DND-41 (cell line): Measurements from ENCODE around the gene MFSD8.

Source experiments
- ATAC-seq: fragments of 200-7000 bp; cut with Tn5 transposase; 3 replicates; pipeline ENCODE4 v1.9.1; 2021; ENCODE audit warnings: low read depth; ENCODE audit not compliant: insufficient read depth
- DNase-seq: peaks from one replicate; pipeline ENCODE4 v3.0.0-alpha.2; 2020
- H2AFZ ChIP-seq: 2 replicates; pipeline ENCODE4 v1.6.0; 2012; ENCODE audit warnings: low read depth, low read length
- H3K27ac ChIP-seq: 2 replicates; pipeline ENCODE4 v1.5.1; 2012; ENCODE audit warnings: low read length, inconsistent platforms
- H3K27me3 ChIP-seq: fragments of 200-600 bp; sonication (generic); 2 replicates; pipeline ENCODE4 v1.6.0; 2012; ENCODE audit warnings: low read length, mild to moderate bottlenecking, inconsistent platforms; ENCODE audit not compliant: insufficient read depth, poor library complexity
- H3K36me3 ChIP-seq: 2 replicates; pipeline ENCODE4 v1.5.1; 2012; ENCODE audit warnings: low read length, inconsistent platforms; ENCODE audit not compliant: insufficient read depth
- H3K4me1 ChIP-seq: 2 replicates; pipeline ENCODE4 v1.5.1; 2012; ENCODE audit warnings: mild to moderate bottlenecking, low read length; ENCODE audit not compliant: insufficient read depth
- H3K4me2 ChIP-seq: 2 replicates; pipeline ENCODE4 v1.6.0; 2012; ENCODE audit warnings: mild to moderate bottlenecking, moderate library complexity, low read length, inconsistent platforms; ENCODE audit not compliant: insufficient read depth
- H3K4me3 ChIP-seq, 2 experiments: fragments of 200-600 bp in 1 of 2; shearing (Covaris generic) in 1 of 2; 2 replicates each; pipeline ENCODE4 v1.5.1; 2012 to 2016; ENCODE audit warnings: inconsistent platforms in 2 of 2, low read length in 2 of 2, mild to moderate bottlenecking in 2 of 2, low read depth in 1 of 2, moderate library complexity in 1 of 2
- H3K79me2 ChIP-seq: 2 replicates; pipeline ENCODE4 v1.6.0; 2012; ENCODE audit warnings: low read length, inconsistent platforms; ENCODE audit not compliant: insufficient read depth
- H3K9ac ChIP-seq: 2 replicates; pipeline ENCODE4 v1.6.0; 2012; ENCODE audit warnings: low read depth, mild to moderate bottlenecking, inconsistent platforms, low read length, moderate library complexity
- H3K9me3 ChIP-seq: 2 replicates; pipeline ENCODE4 v1.5.1; 2012; ENCODE audit warnings: low read length, moderate library complexity, mild to moderate bottlenecking, inconsistent platforms; ENCODE audit not compliant: insufficient read depth, severe bottlenecking
- H4K20me1 ChIP-seq: 2 replicates; pipeline ENCODE4 v1.6.0; 2012; ENCODE audit warnings: low read length; ENCODE audit not compliant: insufficient read depth
- EZH2 ChIP-seq: IDR thresholded peaks from 3 replicates; pipeline ENCODE4 v1.6.1; 2012; ENCODE audit warnings: borderline replicate concordance, low read depth, mild to moderate bottlenecking, moderate library complexity, low read length, inconsistent platforms; ENCODE audit not compliant: severe bottlenecking
- TF ChIP-seq, protein P1 (sequence below): IDR thresholded peaks from 2 replicates; pipeline ENCODE4 v1.5.1; 2012; ENCODE audit warnings: borderline replicate concordance, low read length, moderate library complexity, mild to moderate bottlenecking; ENCODE audit not compliant: poor library complexity, severe bottlenecking; ENCODE audit errors: extremely low read depth

The MFSD8 gene

GRCh38 chr4:127896528-127896927 is 68.4 kb downstream of the MFSD8 start:
- no peak overlapping the region for H2AFZ ChIP-seq

GRCh38 chr4:127896069-127896468 is 68.9 kb downstream of the MFSD8 start:
- no peaks in the 10 kb centered on the region for H3K27me3 ChIP-seq
- peaks cover 3% of the 10 kb centered on the region; the same call in 1 of the 2 replicates for H3K79me2 ChIP-seq
- H2AFZ ChIP-seq = no peak overlapping the region
- no peaks in the 10 kb centered on the region for H4K20me1 ChIP-seq
- no peak overlapping the region for H3K4me2 ChIP-seq
- no peak overlapping the region for H3K4me3 ChIP-seq
- ATAC-seq (no peak), DNase-seq (no peak)
- H3K36me3 ChIP-seq = peaks cover 84% of the 10 kb centered on the region
- TF ChIP-seq, protein P1, sequence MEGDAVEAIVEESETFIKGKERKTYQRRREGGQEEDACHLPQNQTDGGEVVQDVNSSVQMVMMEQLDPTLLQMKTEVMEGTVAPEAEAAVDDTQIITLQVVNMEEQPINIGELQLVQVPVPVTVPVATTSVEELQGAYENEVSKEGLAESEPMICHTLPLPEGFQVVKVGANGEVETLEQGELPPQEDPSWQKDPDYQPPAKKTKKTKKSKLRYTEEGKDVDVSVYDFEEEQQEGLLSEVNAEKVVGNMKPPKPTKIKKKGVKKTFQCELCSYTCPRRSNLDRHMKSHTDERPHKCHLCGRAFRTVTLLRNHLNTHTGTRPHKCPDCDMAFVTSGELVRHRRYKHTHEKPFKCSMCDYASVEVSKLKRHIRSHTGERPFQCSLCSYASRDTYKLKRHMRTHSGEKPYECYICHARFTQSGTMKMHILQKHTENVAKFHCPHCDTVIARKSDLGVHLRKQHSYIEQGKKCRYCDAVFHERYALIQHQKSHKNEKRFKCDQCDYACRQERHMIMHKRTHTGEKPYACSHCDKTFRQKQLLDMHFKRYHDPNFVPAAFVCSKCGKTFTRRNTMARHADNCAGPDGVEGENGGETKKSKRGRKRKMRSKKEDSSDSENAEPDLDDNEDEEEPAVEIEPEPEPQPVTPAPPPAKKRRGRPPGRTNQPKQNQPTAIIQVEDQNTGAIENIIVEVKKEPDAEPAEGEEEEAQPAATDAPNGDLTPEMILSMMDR = no peak
- no peak for TF ChIP-seq EZH2
- H3K4me1 ChIP-seq = no peaks in the 10 kb centered on the region
- H3K9ac ChIP-seq = no peak overlapping the region
- no peak overlapping the region for H3K27ac ChIP-seq
- H3K9me3 ChIP-seq = peaks cover 2% of the 10 kb centered on the region

More at GRCh38 chr4:127896528-127896927, 68.4 kb downstream of the MFSD8 start:
- peaks cover 1% of the 10 kb centered on the region; the same call in 1 of the 2 replicates for H3K79me2 ChIP-seq
- peaks cover 79% of the 10 kb centered on the region for H3K36me3 ChIP-seq
- H3K9me3 ChIP-seq = peaks cover 2% of the 10 kb centered on the region
- no peak overlapping the region for H3K9ac ChIP-seq
- H3K27me3 ChIP-seq = no peaks in the 10 kb centered on the region
- H3K27ac ChIP-seq = no peak overlapping the region
- H3K4me2 ChIP-seq = no peak overlapping the region
- TF ChIP-seq, protein P1 = no peak
- no peak for TF ChIP-seq EZH2
- ATAC-seq = no peak
- H3K4me3 ChIP-seq = no peak overlapping the region
- no peaks in the 10 kb centered on the region for H3K4me1 ChIP-seq
- DNase-seq = no peak
- no peaks in the 10 kb centered on the region for H4K20me1 ChIP-seq

DNA sequence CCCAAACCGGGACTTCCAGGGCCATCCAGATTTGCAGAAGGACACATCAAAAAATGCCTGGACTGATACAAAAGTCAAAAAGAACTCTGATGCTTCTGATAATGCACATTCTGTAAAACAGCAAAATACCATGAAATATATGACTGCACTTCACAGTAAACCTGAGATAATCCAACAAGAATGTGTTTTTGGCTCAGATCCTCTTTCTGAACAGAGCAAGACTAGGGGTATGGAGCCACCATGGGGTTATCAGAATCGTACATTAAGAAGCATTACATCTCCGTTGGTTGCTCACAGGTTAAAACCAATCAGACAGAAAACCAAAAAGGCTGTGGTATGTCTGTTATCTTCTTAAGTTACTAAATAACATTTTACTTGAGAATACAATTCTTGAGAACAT is 75.1 kb downstream of the MFSD8 start:
- ATAC-seq (no peak), DNase-seq (no peak)
- no peak overlapping the region for H3K27ac ChIP-seq
- H3K79me2 ChIP-seq = peaks cover 49% of the 10 kb centered on the region
- H3K9me3 ChIP-seq = no peaks in the 10 kb centered on the region
- no peak overlapping the region for H3K4me3 ChIP-seq
- no peak overlapping the region for H3K9ac ChIP-seq
- H3K4me1 ChIP-seq = peaks cover 34% of the 10 kb centered on the region
- TF ChIP-seq, protein P1 = no peak
- no peak for TF ChIP-seq EZH2
- peaks cover 95% of the 10 kb centered on the region for H3K36me3 ChIP-seq
- no peak overlapping the region for H2AFZ ChIP-seq
- peaks cover 5% of the 10 kb centered on the region; the same call in 1 of the 2 replicates for H4K20me1 ChIP-seq
- no peaks in the 10 kb centered on the region for H3K27me3 ChIP-seq
- H3K4me2 ChIP-seq = no peak overlapping the region

- TF ChIP-seq EZH2 = no peak
- TF ChIP-seq, protein P1 = no peak
- ATAC-seq (0 out of 3 replicates have a peak, but pooled peaks have one; percentile 15), DNase-seq (no peak)
- Histone ChIP-seq H3K79me2 (peaks cover 61% of the 10 kb centered on the region), H3K27me3 (no peaks in the 10 kb centered on the region), H2AFZ (no peak overlapping the region), H3K9ac (no peak overlapping the region), H4K20me1 (peaks cover 5% of the 10 kb centered on the region; the same call in 1 of the 2 replicates), H3K4me1 (peaks cover 47% of the 10 kb centered on the region), H3K9me3 (no peaks in the 10 kb centered on the region), H3K27ac (no peak overlapping the region), H3K4me3 (no peak overlapping the region), H3K36me3 (peaks cover 96% of the 10 kb centered on the region), H3K4me2 (peak overlapping the region; percentile 37; the same call in 1 of the 2 replicates)
Observed at GRCh38 chr4:127888559-127888958, 76.4 kb downstream of the MFSD8 start.
